Activated naive CD8-positive, alpha-beta T cell treated with anti-CD3 and anti-CD28 coated beads, Interleukin-2, amount 10 ng/mL, durations not matched to agents 7 days and 5 days (primary cell): ENCODE data around the gene AMDHD2. TPM values are rescaled to one million over a fixed set of nuclear protein-coding genes. Genes with fewer than 3 reads are reported as not detected.

Experiments
- ATAC-seq: fragments of 150-1000 bp; cut with Tn5 transposase; one replicate; pipeline ENCODE4 v1.10.0; 2021; ENCODE audit warnings: low read depth, moderate library complexity
- POLR2A ChIA-PET: fragments of 350-600 bp; sonication (Branson Sonifier 250); formaldehyde crosslinking; loops from one replicate; lab custom pipeline; 2021; ENCODE audit warnings: antibody characterized with exemption; lab: Charles Lee
- DNase-seq: peaks from one replicate; pipeline ENCODE4 v3.0.0; 2021
- H3K27ac Mint-ChIP-seq: one replicate; pipeline ENCODE4 v1.8.0; 2022; ENCODE audit warnings: mild to moderate bottlenecking, mixed read lengths
- H3K27me3 Mint-ChIP-seq: one replicate; pipeline ENCODE4 v1.8.0; 2022; ENCODE audit warnings: mild to moderate bottlenecking, moderate library complexity, mixed read lengths
- H3K36me3 Mint-ChIP-seq: one replicate; pipeline ENCODE4 v1.8.0; 2021; ENCODE audit warnings: mild to moderate bottlenecking, mixed read lengths
- H3K4me1 Mint-ChIP-seq: one replicate; pipeline ENCODE4 v1.8.0; 2021; ENCODE audit warnings: mixed read lengths
- H3K4me3 Mint-ChIP-seq: one replicate; pipeline ENCODE4 v1.8.0; 2022; ENCODE audit warnings: mild to moderate bottlenecking, moderate library complexity, mixed read lengths
- H3K9me3 Mint-ChIP-seq: one replicate; pipeline ENCODE4 v1.8.0; 2021; ENCODE audit warnings: mixed read lengths
- total RNA-seq, 2 experiments: library from RNA; stranded (reverse); gene quantifications; one replicate each; pipeline ENCODE4 v1.2.3, GENCODE V29; 2021

AMDHD2 gene
- total RNA-seq, 2 experiments from 2014 or later: 74.0 to 75.4 TPM

GRCh38 chr16:2497695-2498484 lies 22.3 kb upstream of the AMDHD2 start:
- no peaks in the 10 kb centered on the region for H3K27me3 Mint-ChIP-seq
- H3K36me3 Mint-ChIP-seq: no peaks in the 10 kb centered on the region
- H3K4me3 Mint-ChIP-seq: no peak overlapping the region
- no peak overlapping the region for H3K27ac Mint-ChIP-seq
- DNase-seq (no peak), ATAC-seq (no peak)
- POLR2A ChIA-PET: no interaction called here
- H3K4me1 Mint-ChIP-seq: no peaks in the 10 kb centered on the region
- no peaks in the 10 kb centered on the region for H3K9me3 Mint-ChIP-seq

- ATAC-seq (no peak), DNase-seq (no peak)
- Mint-ChIP-seq H3K36me3 (no peaks in the 10 kb centered on the region), H3K9me3 (no peaks in the 10 kb centered on the region), H3K4me3 (no peak overlapping the region), H3K27ac (no peak overlapping the region), H3K4me1 (no peaks in the 10 kb centered on the region), H3K27me3 (no peaks in the 10 kb centered on the region)
- POLR2A ChIA-PET: no interaction called here
Measured at GRCh38 chr16:2498531-2499253, 21.5 kb upstream of the AMDHD2 start.

GRCh38 chr16:2499454-2499853 lies 20.7 kb upstream of the AMDHD2 start:
- no peaks in the 10 kb centered on the region for H3K27me3 Mint-ChIP-seq
- DNase-seq: no peak
- no peaks in the 10 kb centered on the region for H3K4me1 Mint-ChIP-seq
- no peak for ATAC-seq
- no peaks in the 10 kb centered on the region for H3K9me3 Mint-ChIP-seq
- H3K4me3 Mint-ChIP-seq: no peak overlapping the region
- no peak overlapping the region for H3K27ac Mint-ChIP-seq
- POLR2A ChIA-PET: no interaction called here
- no peaks in the 10 kb centered on the region for H3K36me3 Mint-ChIP-seq

GRCh38 chr16:2499890-2500429 lies 20.2 kb upstream of the AMDHD2 start:
- DNase-seq: no peak
- H3K27me3 Mint-ChIP-seq: no peaks in the 10 kb centered on the region
- no peak for ATAC-seq
- POLR2A ChIA-PET: no interaction called here
- H3K4me1 Mint-ChIP-seq: no peaks in the 10 kb centered on the region
- H3K27ac Mint-ChIP-seq: no peak overlapping the region
- no peak overlapping the region for H3K4me3 Mint-ChIP-seq
- H3K36me3 Mint-ChIP-seq: no peaks in the 10 kb centered on the region
- no peaks in the 10 kb centered on the region for H3K9me3 Mint-ChIP-seq

GRCh38 chr16:2500430-2500917 lies 19.7 kb upstream of the AMDHD2 start:
- Mint-ChIP-seq H3K27me3 (no peaks in the 10 kb centered on the region), H3K36me3 (no peaks in the 10 kb centered on the region), H3K4me3 (no peak overlapping the region), H3K9me3 (no peaks in the 10 kb centered on the region), H3K4me1 (no peaks in the 10 kb centered on the region), H3K27ac (no peak overlapping the region)
- DNase-seq (no peak), ATAC-seq (no peak)
- POLR2A ChIA-PET: no interaction called here

GRCh38 chr16:2500918-2501750 lies 19.0 kb upstream of the AMDHD2 start:
- POLR2A ChIA-PET: interaction anchor here (0.6 to 1.0 kb wide), 3 partner anchors 15 to 73 kb away, joined by 3 read pairs; no protein-coding TSS in a partner anchor
- ATAC-seq (peak; percentile 89), DNase-seq (peak; percentile 90)
- Mint-ChIP-seq H3K9me3 (no peaks in the 10 kb centered on the region), H3K4me1 (no peaks in the 10 kb centered on the region), H3K27me3 (no peaks in the 10 kb centered on the region), H3K27ac (no peak overlapping the region), H3K4me3 (no peak overlapping the region), H3K36me3 (no peaks in the 10 kb centered on the region)

- H3K27ac Mint-ChIP-seq: peak overlapping the region; percentile 28
- no peak overlapping the region for H3K4me3 Mint-ChIP-seq
- no peaks in the 10 kb centered on the region for H3K9me3 Mint-ChIP-seq
- POLR2A ChIA-PET: interaction anchor here (0.6 to 1.0 kb wide), 2 partner anchors 14 to 35 kb away, joined by 3 read pairs; no protein-coding TSS in a partner anchor
- H3K27me3 Mint-ChIP-seq: no peaks in the 10 kb centered on the region
- DNase-seq: no peak
- ATAC-seq: no peak
- peaks cover 1% of the 10 kb centered on the region for H3K4me1 Mint-ChIP-seq
- no peaks in the 10 kb centered on the region for H3K36me3 Mint-ChIP-seq
Measured at GRCh38 chr16:2501946-2502895, 17.9 kb upstream of the AMDHD2 start.

GRCh38 chr16:2505695-2506094 lies 14.5 kb upstream of the AMDHD2 start:
- no peak for ATAC-seq
- no peak overlapping the region for H3K4me3 Mint-ChIP-seq
- no peaks in the 10 kb centered on the region for H3K27me3 Mint-ChIP-seq
- H3K4me1 Mint-ChIP-seq: peaks cover 4% of the 10 kb centered on the region
- POLR2A ChIA-PET: no interaction called here
- H3K36me3 Mint-ChIP-seq: no peaks in the 10 kb centered on the region
- DNase-seq: no peak
- H3K27ac Mint-ChIP-seq: no peak overlapping the region
- no peaks in the 10 kb centered on the region for H3K9me3 Mint-ChIP-seq

GRCh38 chr16:2507052-2507659 lies 13.0 kb upstream of the AMDHD2 start:
- peak overlapping the region; percentile 19 for H3K27ac Mint-ChIP-seq
- ATAC-seq (peak; percentile 64), DNase-seq (no peak)
- H3K9me3 Mint-ChIP-seq: no peaks in the 10 kb centered on the region
- peaks cover 4% of the 10 kb centered on the region for H3K4me1 Mint-ChIP-seq
- POLR2A ChIA-PET: no interaction called here
- H3K4me3 Mint-ChIP-seq: no peak overlapping the region
- H3K27me3 Mint-ChIP-seq: peaks cover 5% of the 10 kb centered on the region
- H3K36me3 Mint-ChIP-seq: no peaks in the 10 kb centered on the region

GRCh38 chr16:2507665-2508064 lies 12.5 kb upstream of the AMDHD2 start:
- Mint-ChIP-seq H3K27me3 (peaks cover 8% of the 10 kb centered on the region), H3K36me3 (no peaks in the 10 kb centered on the region), H3K9me3 (no peaks in the 10 kb centered on the region), H3K4me1 (peaks cover 4% of the 10 kb centered on the region), H3K4me3 (no peak overlapping the region), H3K27ac (no peak overlapping the region)
- POLR2A ChIA-PET: no interaction called here
- DNase-seq (no peak), ATAC-seq (no peak)

- POLR2A ChIA-PET: interaction anchor here (0.8 kb wide), 1 partner anchor 12 kb away, joined by 3 read pairs; no protein-coding TSS in a partner anchor
- H3K9me3 Mint-ChIP-seq: no peaks in the 10 kb centered on the region
- no peak for DNase-seq
- ATAC-seq: no peak
- no peak overlapping the region for H3K4me3 Mint-ChIP-seq
- peaks cover 8% of the 10 kb centered on the region for H3K27me3 Mint-ChIP-seq
- H3K36me3 Mint-ChIP-seq: no peaks in the 10 kb centered on the region
- H3K27ac Mint-ChIP-seq: no peak overlapping the region
- H3K4me1 Mint-ChIP-seq: peaks cover 11% of the 10 kb centered on the region
Measured at GRCh38 chr16:2508722-2509400, 11.3 kb upstream of the AMDHD2 start.
